ENCODE data around the gene AFG3L2.

DNA sequence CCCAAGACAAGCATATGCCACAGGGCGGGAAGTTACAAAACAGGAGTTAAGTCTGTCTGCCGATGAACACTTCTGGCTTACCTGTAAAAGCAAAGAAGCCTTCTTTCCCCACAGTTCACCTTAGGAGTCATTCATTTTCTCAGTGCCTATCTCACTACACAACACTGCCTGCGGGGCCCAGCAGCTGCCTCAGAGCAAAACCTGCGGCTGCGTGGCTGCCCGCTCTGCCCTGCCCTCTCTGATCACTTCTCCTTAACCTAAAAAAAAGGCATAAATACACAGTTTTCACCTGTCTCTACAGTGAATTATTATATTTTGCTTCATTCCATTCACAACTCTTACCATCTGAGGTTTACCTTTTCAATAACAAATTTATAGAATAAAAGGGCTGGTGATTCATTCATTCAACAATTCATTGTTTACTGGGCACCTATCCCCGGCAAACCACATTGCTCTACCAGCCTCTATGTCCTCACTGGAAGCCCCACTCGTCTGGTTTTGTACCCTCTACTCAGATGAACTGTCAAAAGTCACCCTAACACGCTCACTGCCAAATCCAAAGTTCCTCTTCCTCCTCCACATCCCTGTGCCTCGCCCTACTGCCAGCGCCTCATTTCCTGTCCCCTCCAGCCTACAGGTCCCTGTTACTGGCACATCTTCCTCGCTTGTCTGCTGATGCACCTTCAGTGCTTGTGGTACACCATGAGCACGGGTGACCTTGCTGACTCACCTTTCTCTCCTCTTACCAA, 31.4 kb downstream of the AFG3L2 start:
- TF ChIP-seq TCF7L2 (IDR thresholded peaks at IDR 0.05; ENCODE audit: borderline replicate concordance, extremely low read depth, insufficient read depth, insufficient read length): no peak
- no peak for TF ChIP-seq SP1 (IDR thresholded peaks at IDR 0.05; ENCODE audit: low read depth)
- no peak for TF ChIP-seq EZH2 (IDR thresholded peaks at IDR 0.05)
- no peak for TF ChIP-seq CEBPB (IDR thresholded peaks at IDR 0.05; ENCODE audit: low read depth)
- TF ChIP-seq, protein P1, sequence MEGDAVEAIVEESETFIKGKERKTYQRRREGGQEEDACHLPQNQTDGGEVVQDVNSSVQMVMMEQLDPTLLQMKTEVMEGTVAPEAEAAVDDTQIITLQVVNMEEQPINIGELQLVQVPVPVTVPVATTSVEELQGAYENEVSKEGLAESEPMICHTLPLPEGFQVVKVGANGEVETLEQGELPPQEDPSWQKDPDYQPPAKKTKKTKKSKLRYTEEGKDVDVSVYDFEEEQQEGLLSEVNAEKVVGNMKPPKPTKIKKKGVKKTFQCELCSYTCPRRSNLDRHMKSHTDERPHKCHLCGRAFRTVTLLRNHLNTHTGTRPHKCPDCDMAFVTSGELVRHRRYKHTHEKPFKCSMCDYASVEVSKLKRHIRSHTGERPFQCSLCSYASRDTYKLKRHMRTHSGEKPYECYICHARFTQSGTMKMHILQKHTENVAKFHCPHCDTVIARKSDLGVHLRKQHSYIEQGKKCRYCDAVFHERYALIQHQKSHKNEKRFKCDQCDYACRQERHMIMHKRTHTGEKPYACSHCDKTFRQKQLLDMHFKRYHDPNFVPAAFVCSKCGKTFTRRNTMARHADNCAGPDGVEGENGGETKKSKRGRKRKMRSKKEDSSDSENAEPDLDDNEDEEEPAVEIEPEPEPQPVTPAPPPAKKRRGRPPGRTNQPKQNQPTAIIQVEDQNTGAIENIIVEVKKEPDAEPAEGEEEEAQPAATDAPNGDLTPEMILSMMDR (IDR thresholded peaks at IDR 0.05 in 2 of 3, conservative IDR thresholded peaks at IDR 0.05 in 1 of 3; ENCODE audit: borderline replicate concordance in 1 of 3, insufficient read depth in 1 of 3, low read depth in 2 of 3, low read length in 2 of 3): no peak
- TF ChIP-seq RAD21 (IDR thresholded peaks at IDR 0.05; ENCODE audit: low read depth): no peak
- no peak for TF ChIP-seq EZH2phosphoT487 (IDR thresholded peaks at IDR 0.05; ENCODE audit: borderline replicate concordance)

Measured in HCT116 (cell line).